HEK293 (cell line): Measurements from ENCODE around the gene SUSD6.

ENCODE experiments used
- GFI1B ChIP-seq: fragments of 450-650 bp; formaldehyde crosslinking; IDR thresholded peaks from 2 replicates; pipeline ENCODE4 v1.5.1; 2016; ENCODE audit warnings: missing biosample characterization, missing genetic modification characterization
- TCF7L2 ChIP-seq: IDR thresholded peaks from 2 replicates; pipeline ENCODE4 v1.6.1; 2011; ENCODE audit warnings: low read depth, mild to moderate bottlenecking, inconsistent platforms, low read length, moderate library complexity, borderline replicate concordance
- YY2 ChIP-seq: fragments of 450-650 bp; formaldehyde crosslinking; IDR thresholded peaks from 2 replicates; pipeline ENCODE4 v1.5.1; 2016; ENCODE audit warnings: missing biosample characterization, missing genetic modification characterization
- ZNF19 ChIP-seq: fragments of 450-650 bp; formaldehyde crosslinking; IDR thresholded peaks from 2 replicates; pipeline ENCODE4; 2016; ENCODE audit warnings: missing biosample characterization, missing genetic modification characterization, low read depth
- ZNF274 ChIP-seq, 2 experiments: fragments of 200-500 bp in 1 of 2; fragments of 450-650 bp in 1 of 2; sonication (Bioruptor generic) in 1 of 2; formaldehyde crosslinking in 1 of 2; IDR thresholded peaks; 2 replicates each; pipeline versions ENCODE4 v1.5.1 to v1.6.1; 2014 to 2016; ENCODE audit warnings: borderline replicate concordance in 1 of 2, inconsistent platforms in 1 of 2, low read length in 1 of 2, missing biosample characterization in 1 of 2, missing genetic modification characterization in 1 of 2
- ZNF302 ChIP-seq: fragments of 450-650 bp; formaldehyde crosslinking; IDR thresholded peaks from 2 replicates; pipeline ENCODE4 v1.5.1; 2016; ENCODE audit warnings: missing biosample characterization, missing genetic modification characterization, low read depth
- ZNF768 ChIP-seq: fragments of 450-650 bp; formaldehyde crosslinking; IDR thresholded peaks from 2 replicates; pipeline ENCODE4 v1.5.1; 2018; ENCODE audit warnings: missing biosample characterization, mild to moderate bottlenecking, missing genetic modification characterization
- TF ChIP-seq, protein P1 (sequence below): fragments of 450-650 bp; formaldehyde crosslinking; IDR thresholded peaks from 2 replicates; pipeline ENCODE4 v1.5.1; 2016; ENCODE audit warnings: missing biosample characterization, missing genetic modification characterization
- TF ChIP-seq, protein P2 (sequence below): fragments of 450-650 bp; formaldehyde crosslinking; IDR thresholded peaks from 2 replicates; pipeline ENCODE4 v1.5.1; 2016; ENCODE audit warnings: missing biosample characterization, missing genetic modification characterization

DNA sequence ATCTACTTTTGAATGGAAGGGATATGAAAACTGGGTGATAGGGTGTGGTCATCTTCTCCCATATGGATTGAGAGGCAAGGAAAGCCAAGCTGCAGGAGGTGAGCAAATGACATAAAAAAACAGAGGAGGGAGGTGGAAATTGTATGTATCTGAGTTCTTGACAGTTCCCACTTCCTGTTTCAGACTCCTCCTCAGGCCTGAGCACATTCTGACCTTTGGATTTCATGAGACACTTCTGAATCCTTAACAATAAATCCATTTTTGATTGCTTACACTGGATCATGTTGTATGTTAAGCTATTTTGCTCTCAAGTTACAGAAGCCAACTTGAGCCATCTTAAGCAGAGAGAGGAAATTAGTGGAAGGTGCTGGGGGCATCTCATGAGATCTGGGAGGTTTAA is 143.9 kb downstream of the SUSD6 start:
- TF ChIP-seq GFI1B (no peak), ZNF768 (tag by site-specific recombination) (no peak), ZNF274 (IDR thresholded peaks at IDR 0.05; ENCODE audit: low read length) (no peak), ZNF274 (tag by site-specific recombination; IDR thresholded peaks at IDR 0.05; ENCODE audit: borderline replicate concordance) (no peak), ZNF302 (tag by site-specific recombination) (no peak), TCF7L2 (no peak), YY2 (no peak), ZNF19 (no peak)
- TF ChIP-seq, protein P1, sequence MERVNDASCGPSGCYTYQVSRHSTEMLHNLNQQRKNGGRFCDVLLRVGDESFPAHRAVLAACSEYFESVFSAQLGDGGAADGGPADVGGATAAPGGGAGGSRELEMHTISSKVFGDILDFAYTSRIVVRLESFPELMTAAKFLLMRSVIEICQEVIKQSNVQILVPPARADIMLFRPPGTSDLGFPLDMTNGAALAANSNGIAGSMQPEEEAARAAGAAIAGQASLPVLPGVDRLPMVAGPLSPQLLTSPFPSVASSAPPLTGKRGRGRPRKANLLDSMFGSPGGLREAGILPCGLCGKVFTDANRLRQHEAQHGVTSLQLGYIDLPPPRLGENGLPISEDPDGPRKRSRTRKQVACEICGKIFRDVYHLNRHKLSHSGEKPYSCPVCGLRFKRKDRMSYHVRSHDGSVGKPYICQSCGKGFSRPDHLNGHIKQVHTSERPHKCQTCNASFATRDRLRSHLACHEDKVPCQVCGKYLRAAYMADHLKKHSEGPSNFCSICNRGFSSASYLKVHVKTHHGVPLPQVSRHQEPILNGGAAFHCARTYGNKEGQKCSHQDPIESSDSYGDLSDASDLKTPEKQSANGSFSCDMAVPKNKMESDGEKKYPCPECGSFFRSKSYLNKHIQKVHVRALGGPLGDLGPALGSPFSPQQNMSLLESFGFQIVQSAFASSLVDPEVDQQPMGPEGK (tag by site-specific recombination), result no peak
- TF ChIP-seq, protein P2, sequence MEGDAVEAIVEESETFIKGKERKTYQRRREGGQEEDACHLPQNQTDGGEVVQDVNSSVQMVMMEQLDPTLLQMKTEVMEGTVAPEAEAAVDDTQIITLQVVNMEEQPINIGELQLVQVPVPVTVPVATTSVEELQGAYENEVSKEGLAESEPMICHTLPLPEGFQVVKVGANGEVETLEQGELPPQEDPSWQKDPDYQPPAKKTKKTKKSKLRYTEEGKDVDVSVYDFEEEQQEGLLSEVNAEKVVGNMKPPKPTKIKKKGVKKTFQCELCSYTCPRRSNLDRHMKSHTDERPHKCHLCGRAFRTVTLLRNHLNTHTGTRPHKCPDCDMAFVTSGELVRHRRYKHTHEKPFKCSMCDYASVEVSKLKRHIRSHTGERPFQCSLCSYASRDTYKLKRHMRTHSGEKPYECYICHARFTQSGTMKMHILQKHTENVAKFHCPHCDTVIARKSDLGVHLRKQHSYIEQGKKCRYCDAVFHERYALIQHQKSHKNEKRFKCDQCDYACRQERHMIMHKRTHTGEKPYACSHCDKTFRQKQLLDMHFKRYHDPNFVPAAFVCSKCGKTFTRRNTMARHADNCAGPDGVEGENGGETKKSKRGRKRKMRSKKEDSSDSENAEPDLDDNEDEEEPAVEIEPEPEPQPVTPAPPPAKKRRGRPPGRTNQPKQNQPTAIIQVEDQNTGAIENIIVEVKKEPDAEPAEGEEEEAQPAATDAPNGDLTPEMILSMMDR, result no peak
